ENCODE data around the gene DPP10.

GRCh38 chr2:115552726-115553125, 1110.3 kb downstream of the DPP10 start:
- TF ChIP-seq CTCF (IDR thresholded peaks at IDR 0.05) (no peak), POLR2A (IDR thresholded peaks at IDR 0.05) (no peak), EP300 (IDR thresholded peaks at IDR 0.05) (no peak)
